IMR-90 (cell line): Measurements from ENCODE around the gene GTPBP6. TPM values are rescaled to one million over a fixed set of nuclear protein-coding genes. Genes with fewer than 3 reads are reported as not detected.
"Not testable (repeated sequence)": the region's sequence is repeated elsewhere in the genome, so short reads cannot be mapped to it uniquely, and the experiment has no call there.

Source experiments
- ATAC-seq: fragments of 200-7000 bp; cut with Tn5 transposase; 2 replicates; pipeline ENCODE4 v1.9.1; 2020; ENCODE audit warnings: low read depth, mild to moderate bottlenecking, moderate library complexity
- BruUV-seq: library from RNA; stranded (reverse); fragments of 400-500 nt; replicated peaks from 2 replicates; lab custom pipeline; 2021; lab: Mats Ljungman, UMichigan
- CTCF ChIA-PET: fragments of 300-600 bp; formaldehyde crosslinking; extraction: SDS; loops from one replicate; lab custom pipeline; 2021; ENCODE audit warnings: antibody characterized with exemption; lab: Yijun Ruan, JAX
- POLR2A ChIA-PET: fragments of 300-600 bp; sonication (Branson Sonifier 250); formaldehyde crosslinking; loops from one replicate; lab custom pipeline; 2022; ENCODE audit warnings: antibody characterized with exemption; ENCODE audit not compliant: unreplicated experiment; lab: Charles Lee
- DNase-seq: peaks from one replicate; pipeline ENCODE4 v3.0.0; 2013
- H2AFZ ChIP-seq: replicated peaks from 2 replicates; pipeline ENCODE3; 2013; ENCODE audit warnings: low read length, mild to moderate bottlenecking; ENCODE audit not compliant: poor library complexity
- H2AK5ac ChIP-seq: 2 replicates; pipeline ENCODE4 v1.6.1; 2013; ENCODE audit warnings: low read depth, low read length, inconsistent platforms
- H2AK9ac ChIP-seq: replicated peaks from 2 replicates; pipeline ENCODE3; 2013; ENCODE audit warnings: mild to moderate bottlenecking, low read depth, low read length, moderate library complexity; ENCODE audit not compliant: poor library complexity
- H2BK120ac ChIP-seq: 2 replicates; pipeline ENCODE4 v1.6.1; 2013; ENCODE audit warnings: low read depth, low read length, inconsistent platforms
- H2BK15ac ChIP-seq: 3 replicates; pipeline ENCODE4 v1.6.1; 2013; ENCODE audit warnings: low read depth, low read length, inconsistent platforms
- H2BK20ac ChIP-seq: 2 replicates; pipeline ENCODE4 v1.6.1; 2013; ENCODE audit warnings: low read depth, mild to moderate bottlenecking, inconsistent platforms, low read length, moderate library complexity
- H2BK5ac ChIP-seq: 2 replicates; pipeline ENCODE4 v1.6.1; 2013; ENCODE audit warnings: mild to moderate bottlenecking, low read depth, low read length, inconsistent platforms; ENCODE audit not compliant: poor library complexity, severe bottlenecking
- H3K14ac ChIP-seq: replicated peaks from 2 replicates; pipeline ENCODE4 v1.6.1; 2013; ENCODE audit warnings: low read depth, low read length, inconsistent platforms
- H3K18ac ChIP-seq: 2 replicates; pipeline ENCODE4 v1.6.1; 2013; ENCODE audit warnings: low read depth, low read length, control low read depth
- H3K23ac ChIP-seq: 2 replicates; pipeline ENCODE4 v1.6.1; 2013; ENCODE audit warnings: low read depth, low read length, inconsistent platforms
- H3K27ac ChIP-seq: 2 replicates; pipeline ENCODE4 v1.5.1; 2013; ENCODE audit warnings: mild to moderate bottlenecking, control low read depth, low read length; ENCODE audit not compliant: insufficient read depth
- H3K27me3 ChIP-seq: 2 replicates; pipeline ENCODE4 v1.6.1; 2013; ENCODE audit warnings: low read length; ENCODE audit not compliant: control insufficient read depth, insufficient read depth
- H3K36me3 ChIP-seq: 2 replicates; pipeline ENCODE4 v1.6.1; 2013; ENCODE audit warnings: low read length, mixed read lengths; ENCODE audit not compliant: control insufficient read depth, insufficient read depth
- H3K4ac ChIP-seq: 2 replicates; pipeline ENCODE4 v1.6.1; 2013; ENCODE audit warnings: low read depth, low read length, inconsistent platforms
- H3K4me1 ChIP-seq: 2 replicates; pipeline ENCODE4 v1.6.1; 2013; ENCODE audit warnings: low read length, mixed read lengths; ENCODE audit not compliant: control insufficient read depth, insufficient read depth
- H3K4me2 ChIP-seq: 2 replicates; pipeline ENCODE4 v1.6.1; 2013; ENCODE audit warnings: low read depth, mild to moderate bottlenecking, control low read depth, low read length, moderate library complexity
- H3K4me3 ChIP-seq: 2 replicates; pipeline ENCODE4 v1.5.1; 2013; ENCODE audit warnings: low read depth, mild to moderate bottlenecking, control low read depth, low read length, moderate library complexity; ENCODE audit not compliant: insufficient read depth
- H3K56ac ChIP-seq: 2 replicates; pipeline ENCODE4 v1.6.1; 2013; ENCODE audit warnings: low read length, inconsistent platforms; ENCODE audit not compliant: insufficient read depth; ENCODE audit errors: extremely low read depth
- H3K79me1 ChIP-seq, 2 experiments: 2 replicates each; pipeline ENCODE4 v1.6.1; 2013; ENCODE audit warnings: low read length in 2 of 2, inconsistent platforms in 1 of 2, low read depth in 1 of 2
- H3K9ac ChIP-seq: 2 replicates; pipeline ENCODE4 v1.6.1; 2013; ENCODE audit warnings: low read depth, low read length, control low read depth
- H3K9me1 ChIP-seq: 2 replicates; pipeline ENCODE4 v1.6.1; 2013; ENCODE audit warnings: low read length, inconsistent platforms; ENCODE audit not compliant: insufficient read depth
- H3K9me3 ChIP-seq: 2 replicates; pipeline ENCODE4 v1.6.1; 2013; ENCODE audit warnings: low read length; ENCODE audit not compliant: control insufficient read depth, insufficient read depth
- H4K20me1 ChIP-seq: 2 replicates; pipeline ENCODE4 v1.6.1; 2013; ENCODE audit warnings: low read length, inconsistent platforms; ENCODE audit not compliant: insufficient read depth
- H4K5ac ChIP-seq: 2 replicates; pipeline ENCODE4 v1.6.1; 2013; ENCODE audit warnings: mild to moderate bottlenecking, low read depth, low read length, control low read depth
- H4K8ac ChIP-seq, 2 experiments: 2 replicates each; pipeline ENCODE4 v1.6.1; 2013; ENCODE audit warnings: low read depth in 2 of 2, low read length in 2 of 2, control low read depth in 1 of 2, inconsistent platforms in 1 of 2
- H4K91ac ChIP-seq: 2 replicates; pipeline ENCODE4 v1.6.1; 2013; ENCODE audit warnings: low read depth, low read length, inconsistent platforms; ENCODE audit not compliant: insufficient read depth
- WGBS, 2 experiments: methylation state at CpG; one replicate each; pipeline versions ENCODE4 v1.1.5 to v1.1.7; 2013; ENCODE audit warnings: missing lambda C conversion rate in 2 of 2; ENCODE audit not compliant: insufficient read length in 1 of 2; ENCODE audit errors: extremely low coverage in 2 of 2; 5-methylcytosine and 5-hydroxymethylcytosine counted together
- dilution Hi-C: fragments of 300-500 bp; cut with HindIII; formaldehyde crosslinking; loops from one replicate; pipeline ENCODE4 v1.14.3; 2018; ENCODE audit warnings: low sequenced_read_pairs; ENCODE audit not compliant: unreplicated experiment
- in situ Hi-C: fragments of 300-500 bp; cut with MboI; formaldehyde crosslinking; loops from 3 replicates; pipeline ENCODE4 v1.14.3; 2019; ENCODE audit warnings: low sequenced_read_pairs, inconsistent platforms, mixed read lengths
- intact Hi-C: fragments of 100-400 bp; cut with micrococcal nuclease; formaldehyde crosslinking; loops from 2 replicates; pipeline ENCODE4 v1.10.0; 2022
- polyA plus RNA-seq, 3 experiments: library from polyadenylated mRNA; depleted of rRNA; stranded (reverse); fragments of >200 nt; gene quantifications; 2 replicates each; pipeline ENCODE4 v1.2.3, GENCODE V29; 2012; ENCODE audit warnings: low replicate concordance in 1 of 3
- total RNA-seq: library from RNA; depleted of rRNA; stranded (reverse); fragments of >200 nt; gene quantifications from 2 replicates; pipeline ENCODE4 v1.2.3, GENCODE V29; 2012

GTPBP6 gene
- total and polyA plus RNA-seq, 2 of the 4 experiments (the other 2 are of a cell fraction): 24.0 to 31.6 TPM

DNA sequence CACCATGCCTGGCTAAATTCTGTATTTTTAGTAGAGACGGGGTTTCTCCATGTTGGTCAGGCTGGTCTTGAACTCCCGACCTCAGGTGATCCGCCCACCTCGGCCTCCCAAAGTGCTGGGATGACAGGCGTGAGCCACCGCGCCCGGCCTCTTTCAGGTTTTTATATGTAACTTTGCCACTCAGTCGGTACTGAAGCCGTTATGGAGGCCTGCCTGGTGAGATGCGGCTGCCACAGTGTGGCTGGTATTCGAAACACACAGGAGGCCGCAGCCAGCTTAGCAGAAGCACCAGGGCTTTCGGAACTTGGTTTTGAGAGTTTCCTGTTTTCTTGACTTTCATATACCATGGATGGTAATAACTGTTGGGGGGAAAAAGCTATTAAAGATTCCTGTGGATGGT lies 6.1 kb upstream of the GTPBP6 start:
- H3K79me1 ChIP-seq, POLR2A ChIA-PET, H2BK120ac ChIP-seq, intact Hi-C loops, BruUV-seq, H3K9me3 ChIP-seq, H4K8ac ChIP-seq, H3K18ac ChIP-seq, H3K23ac ChIP-seq, H3K14ac ChIP-seq, H2AFZ ChIP-seq, H4K5ac ChIP-seq, dilution Hi-C loops, CTCF ChIA-PET, H3K27ac ChIP-seq, H3K56ac ChIP-seq, H2AK9ac ChIP-seq, ATAC-seq, H3K27me3 ChIP-seq, H3K9me1 ChIP-seq, DNase-seq, H4K20me1 ChIP-seq, H2BK15ac ChIP-seq, H2BK20ac ChIP-seq, H3K36me3 ChIP-seq, H3K9ac ChIP-seq, H3K4me2 ChIP-seq, H4K91ac ChIP-seq, in situ Hi-C loops, H2AK5ac ChIP-seq, H3K4me1 ChIP-seq, H3K4ac ChIP-seq, H2BK5ac ChIP-seq, H3K4me3 ChIP-seq: not testable (repeated sequence)
- WGBS, 2 experiments: no CpG with 5 or more reads among the region's 14 CpGs
